ENCODE results near the gene SEC62. TPM values are rescaled to one million over a fixed set of nuclear protein-coding genes. Genes with fewer than 3 reads are reported as not detected.

The SEC62 gene
- total and polyA plus RNA-seq, 9 of the 15 experiments (the other 6 are each of a cell fraction or from before 2014, with no cell fraction given) = 34.5 to 152 (median 51.8) TPM

DNA sequence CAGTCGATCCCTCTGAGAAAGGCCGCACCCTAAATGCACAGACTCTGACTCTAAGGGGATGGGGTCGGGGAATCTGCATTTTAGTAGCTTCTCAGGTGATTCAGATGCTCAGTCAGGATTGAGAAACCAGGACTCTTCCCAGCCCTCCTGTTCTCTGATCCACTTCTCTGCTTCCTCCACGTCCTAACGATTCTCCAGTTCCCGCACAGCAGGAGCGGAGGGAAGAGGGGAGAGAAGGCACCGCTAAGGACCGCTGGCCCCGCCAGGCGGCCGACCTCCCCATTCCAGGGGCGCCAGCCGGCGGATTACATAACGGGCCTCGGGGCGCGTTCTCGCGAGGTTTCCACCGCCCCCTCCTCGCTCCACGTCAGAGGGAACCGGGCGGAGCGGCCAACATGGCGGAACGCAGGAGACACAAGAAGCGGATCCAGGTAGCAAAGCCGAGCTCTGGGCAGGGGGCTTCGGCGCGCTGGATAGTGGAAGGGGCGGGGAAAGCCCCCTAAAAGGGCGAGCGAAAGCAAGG, at the start of gene SEC62 (continued):
- TF ChIP-seq, protein P1, sequence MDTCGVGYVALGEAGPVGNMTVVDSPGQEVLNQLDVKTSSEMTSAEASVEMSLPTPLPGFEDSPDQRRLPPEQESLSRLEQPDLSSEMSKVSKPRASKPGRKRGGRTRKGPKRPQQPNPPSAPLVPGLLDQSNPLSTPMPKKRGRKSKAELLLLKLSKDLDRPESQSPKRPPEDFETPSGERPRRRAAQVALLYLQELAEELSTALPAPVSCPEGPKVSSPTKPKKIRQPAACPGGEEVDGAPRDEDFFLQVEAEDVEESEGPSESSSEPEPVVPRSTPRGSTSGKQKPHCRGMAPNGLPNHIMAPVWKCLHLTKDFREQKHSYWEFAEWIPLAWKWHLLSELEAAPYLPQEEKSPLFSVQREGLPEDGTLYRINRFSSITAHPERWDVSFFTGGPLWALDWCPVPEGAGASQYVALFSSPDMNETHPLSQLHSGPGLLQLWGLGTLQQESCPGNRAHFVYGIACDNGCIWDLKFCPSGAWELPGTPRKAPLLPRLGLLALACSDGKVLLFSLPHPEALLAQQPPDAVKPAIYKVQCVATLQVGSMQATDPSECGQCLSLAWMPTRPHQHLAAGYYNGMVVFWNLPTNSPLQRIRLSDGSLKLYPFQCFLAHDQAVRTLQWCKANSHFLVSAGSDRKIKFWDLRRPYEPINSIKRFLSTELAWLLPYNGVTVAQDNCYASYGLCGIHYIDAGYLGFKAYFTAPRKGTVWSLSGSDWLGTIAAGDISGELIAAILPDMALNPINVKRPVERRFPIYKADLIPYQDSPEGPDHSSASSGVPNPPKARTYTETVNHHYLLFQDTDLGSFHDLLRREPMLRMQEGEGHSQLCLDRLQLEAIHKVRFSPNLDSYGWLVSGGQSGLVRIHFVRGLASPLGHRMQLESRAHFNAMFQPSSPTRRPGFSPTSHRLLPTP (IDR thresholded peaks at IDR 0.05; ENCODE audit: borderline replicate concordance, extremely low read depth, insufficient read length) = no peak
- TF ChIP-seq POLR2A (conservative IDR thresholded peaks at IDR 0.05) (peak; percentile 89), TBL1XR1 (IDR thresholded peaks at IDR 0.05; ENCODE audit: low read length in 2 of 2) (peak in 1 of 2 experiments; percentile 66; a peak in 1 of 4 replicates), THRAP3 (IDR thresholded peaks at IDR 0.05; ENCODE audit: borderline replicate concordance) (no peak), TGIF2 (CRISPR knock-in tag; IDR thresholded peaks at IDR 0.05) (no peak), GABPB1 (CRISPR knock-in tag; IDR thresholded peaks at IDR 0.05) (peak; percentile 50), KDM5B (IDR thresholded peaks at IDR 0.05; ENCODE audit: insufficient replicate concordance, low read depth, low read length) (peak; percentile 96), ARID1B (IDR thresholded peaks at IDR 0.05) (0 out of 2 replicates have a peak, but pooled peaks have one; percentile 45), SMAD1 (IDR thresholded peaks at IDR 0.05; ENCODE audit: low read depth, low read length, partially characterized antibody) (peak; percentile 99), POLR2B (IDR thresholded peaks at IDR 0.05; ENCODE audit: low read depth, partially characterized antibody) (peak; percentile 86), NBN (IDR thresholded peaks at IDR 0.05; ENCODE audit: low read depth) (peak; percentile 51; the same call in 1 of the 2 replicates), KLF16 (IDR thresholded peaks at IDR 0.05) (0 out of 2 replicates have a peak, but pooled peaks have one; percentile 10), ZNF507 (tag; conservative IDR thresholded peaks at IDR 0.05) (no peak), HDGF (IDR thresholded peaks at IDR 0.05) (no peak), TRIM28 (IDR thresholded peaks at IDR 0.05) (peak; percentile 41; the same call in 1 of the 2 replicates)
- TF ChIP-seq, protein P2, sequence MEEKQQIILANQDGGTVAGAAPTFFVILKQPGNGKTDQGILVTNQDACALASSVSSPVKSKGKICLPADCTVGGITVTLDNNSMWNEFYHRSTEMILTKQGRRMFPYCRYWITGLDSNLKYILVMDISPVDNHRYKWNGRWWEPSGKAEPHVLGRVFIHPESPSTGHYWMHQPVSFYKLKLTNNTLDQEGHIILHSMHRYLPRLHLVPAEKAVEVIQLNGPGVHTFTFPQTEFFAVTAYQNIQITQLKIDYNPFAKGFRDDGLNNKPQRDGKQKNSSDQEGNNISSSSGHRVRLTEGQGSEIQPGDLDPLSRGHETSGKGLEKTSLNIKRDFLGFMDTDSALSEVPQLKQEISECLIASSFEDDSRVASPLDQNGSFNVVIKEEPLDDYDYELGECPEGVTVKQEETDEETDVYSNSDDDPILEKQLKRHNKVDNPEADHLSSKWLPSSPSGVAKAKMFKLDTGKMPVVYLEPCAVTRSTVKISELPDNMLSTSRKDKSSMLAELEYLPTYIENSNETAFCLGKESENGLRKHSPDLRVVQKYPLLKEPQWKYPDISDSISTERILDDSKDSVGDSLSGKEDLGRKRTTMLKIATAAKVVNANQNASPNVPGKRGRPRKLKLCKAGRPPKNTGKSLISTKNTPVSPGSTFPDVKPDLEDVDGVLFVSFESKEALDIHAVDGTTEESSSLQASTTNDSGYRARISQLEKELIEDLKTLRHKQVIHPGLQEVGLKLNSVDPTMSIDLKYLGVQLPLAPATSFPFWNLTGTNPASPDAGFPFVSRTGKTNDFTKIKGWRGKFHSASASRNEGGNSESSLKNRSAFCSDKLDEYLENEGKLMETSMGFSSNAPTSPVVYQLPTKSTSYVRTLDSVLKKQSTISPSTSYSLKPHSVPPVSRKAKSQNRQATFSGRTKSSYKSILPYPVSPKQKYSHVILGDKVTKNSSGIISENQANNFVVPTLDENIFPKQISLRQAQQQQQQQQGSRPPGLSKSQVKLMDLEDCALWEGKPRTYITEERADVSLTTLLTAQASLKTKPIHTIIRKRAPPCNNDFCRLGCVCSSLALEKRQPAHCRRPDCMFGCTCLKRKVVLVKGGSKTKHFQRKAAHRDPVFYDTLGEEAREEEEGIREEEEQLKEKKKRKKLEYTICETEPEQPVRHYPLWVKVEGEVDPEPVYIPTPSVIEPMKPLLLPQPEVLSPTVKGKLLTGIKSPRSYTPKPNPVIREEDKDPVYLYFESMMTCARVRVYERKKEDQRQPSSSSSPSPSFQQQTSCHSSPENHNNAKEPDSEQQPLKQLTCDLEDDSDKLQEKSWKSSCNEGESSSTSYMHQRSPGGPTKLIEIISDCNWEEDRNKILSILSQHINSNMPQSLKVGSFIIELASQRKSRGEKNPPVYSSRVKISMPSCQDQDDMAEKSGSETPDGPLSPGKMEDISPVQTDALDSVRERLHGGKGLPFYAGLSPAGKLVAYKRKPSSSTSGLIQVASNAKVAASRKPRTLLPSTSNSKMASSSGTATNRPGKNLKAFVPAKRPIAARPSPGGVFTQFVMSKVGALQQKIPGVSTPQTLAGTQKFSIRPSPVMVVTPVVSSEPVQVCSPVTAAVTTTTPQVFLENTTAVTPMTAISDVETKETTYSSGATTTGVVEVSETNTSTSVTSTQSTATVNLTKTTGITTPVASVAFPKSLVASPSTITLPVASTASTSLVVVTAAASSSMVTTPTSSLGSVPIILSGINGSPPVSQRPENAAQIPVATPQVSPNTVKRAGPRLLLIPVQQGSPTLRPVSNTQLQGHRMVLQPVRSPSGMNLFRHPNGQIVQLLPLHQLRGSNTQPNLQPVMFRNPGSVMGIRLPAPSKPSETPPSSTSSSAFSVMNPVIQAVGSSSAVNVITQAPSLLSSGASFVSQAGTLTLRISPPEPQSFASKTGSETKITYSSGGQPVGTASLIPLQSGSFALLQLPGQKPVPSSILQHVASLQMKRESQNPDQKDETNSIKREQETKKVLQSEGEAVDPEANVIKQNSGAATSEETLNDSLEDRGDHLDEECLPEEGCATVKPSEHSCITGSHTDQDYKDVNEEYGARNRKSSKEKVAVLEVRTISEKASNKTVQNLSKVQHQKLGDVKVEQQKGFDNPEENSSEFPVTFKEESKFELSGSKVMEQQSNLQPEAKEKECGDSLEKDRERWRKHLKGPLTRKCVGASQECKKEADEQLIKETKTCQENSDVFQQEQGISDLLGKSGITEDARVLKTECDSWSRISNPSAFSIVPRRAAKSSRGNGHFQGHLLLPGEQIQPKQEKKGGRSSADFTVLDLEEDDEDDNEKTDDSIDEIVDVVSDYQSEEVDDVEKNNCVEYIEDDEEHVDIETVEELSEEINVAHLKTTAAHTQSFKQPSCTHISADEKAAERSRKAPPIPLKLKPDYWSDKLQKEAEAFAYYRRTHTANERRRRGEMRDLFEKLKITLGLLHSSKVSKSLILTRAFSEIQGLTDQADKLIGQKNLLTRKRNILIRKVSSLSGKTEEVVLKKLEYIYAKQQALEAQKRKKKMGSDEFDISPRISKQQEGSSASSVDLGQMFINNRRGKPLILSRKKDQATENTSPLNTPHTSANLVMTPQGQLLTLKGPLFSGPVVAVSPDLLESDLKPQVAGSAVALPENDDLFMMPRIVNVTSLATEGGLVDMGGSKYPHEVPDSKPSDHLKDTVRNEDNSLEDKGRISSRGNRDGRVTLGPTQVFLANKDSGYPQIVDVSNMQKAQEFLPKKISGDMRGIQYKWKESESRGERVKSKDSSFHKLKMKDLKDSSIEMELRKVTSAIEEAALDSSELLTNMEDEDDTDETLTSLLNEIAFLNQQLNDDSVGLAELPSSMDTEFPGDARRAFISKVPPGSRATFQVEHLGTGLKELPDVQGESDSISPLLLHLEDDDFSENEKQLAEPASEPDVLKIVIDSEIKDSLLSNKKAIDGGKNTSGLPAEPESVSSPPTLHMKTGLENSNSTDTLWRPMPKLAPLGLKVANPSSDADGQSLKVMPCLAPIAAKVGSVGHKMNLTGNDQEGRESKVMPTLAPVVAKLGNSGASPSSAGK (IDR thresholded peaks at IDR 0.05) = no peak
